Smooth muscle cell (in vitro differentiated cells): ENCODE measurements around the gene CLDN18. TPM values are rescaled to one million over a fixed set of nuclear protein-coding genes. Genes with fewer than 3 reads are reported as not detected.

Experiments
- DNase-seq: peaks from one replicate; lab custom pipeline; 2025; ENCODE audit not compliant: unreplicated experiment; lab: John Stamatoyannopoulos, UW
- H2AFZ ChIP-seq: fragments of 200-600 bp; sonication (generic); 2 replicates; pipeline ENCODE4 v1.6.0; 2016; ENCODE audit warnings: antibody characterized with exemption, low read depth, mild to moderate bottlenecking
- H3F3A ChIP-seq: fragments of 200-600 bp; sonication (generic); 2 replicates; pipeline ENCODE4 v1.6.0; 2017; ENCODE audit warnings: antibody characterized with exemption, low read depth
- H3K27ac ChIP-seq: fragments of 200-600 bp; sonication (generic); 2 replicates; pipeline ENCODE4 v1.5.1; 2016; ENCODE audit warnings: low read depth, mild to moderate bottlenecking
- H3K27me3 ChIP-seq: fragments of 200-600 bp; sonication (generic); 2 replicates; pipeline ENCODE4 v1.6.1; 2016; ENCODE audit warnings: low read depth, mild to moderate bottlenecking
- H3K36me3 ChIP-seq: fragments of 200-600 bp; sonication (generic); 2 replicates; pipeline ENCODE4 v1.5.1; 2016; ENCODE audit warnings: low read depth
- H3K4me1 ChIP-seq: fragments of 200-600 bp; sonication (generic); 2 replicates; pipeline ENCODE4 v1.5.1; 2016; ENCODE audit warnings: low read depth
- H3K4me2 ChIP-seq: fragments of 200-600 bp; sonication (generic); 2 replicates; pipeline ENCODE4 v1.6.0; 2016; ENCODE audit warnings: mild to moderate bottlenecking
- H3K4me3 ChIP-seq: fragments of 200-600 bp; sonication (generic); 2 replicates; pipeline ENCODE4 v1.5.1; 2016; ENCODE audit warnings: mild to moderate bottlenecking
- H3K79me2 ChIP-seq: fragments of 200-600 bp; sonication (generic); 2 replicates; pipeline ENCODE4 v1.6.0; 2016; ENCODE audit warnings: low read depth, mild to moderate bottlenecking
- H3K9ac ChIP-seq: fragments of 200-600 bp; sonication (generic); 2 replicates; pipeline ENCODE4 v1.6.0; 2016; ENCODE audit warnings: low read depth
- H3K9me3 ChIP-seq: fragments of 200-600 bp; sonication (generic); replicated peaks from 2 replicates; pipeline ENCODE4 v1.5.1; 2016; ENCODE audit warnings: low read depth
- H4K20me1 ChIP-seq: fragments of 200-600 bp; sonication (generic); 2 replicates; pipeline ENCODE4 v1.6.0; 2016; ENCODE audit warnings: low read depth
- WGBS: methylation state at CpG from one replicate; pipeline ENCODE4 v1.1.7; 2016; ENCODE audit warnings: low lambda C conversion rate; 5-methylcytosine and 5-hydroxymethylcytosine counted together
- polyA plus RNA-seq: library from polyadenylated mRNA; unstranded; fragments of >200 nt; fragmentation: Nextera tagmentation; extraction: Ambion mirVana; gene quantifications from 2 replicates; pipeline ENCODE4 v1.2.1, GENCODE V29; 2016
- total RNA-seq: library from RNA; depleted of rRNA; stranded (reverse); fragments of >200 nt; gene quantifications from 2 replicates; pipeline ENCODE4 v1.2.3, GENCODE V29; 2014
- TF ChIP-seq, protein P1 (sequence below): fragments of 200-600 bp; sonication (generic); IDR thresholded peaks from 2 replicates; pipeline ENCODE4 v1.5.1; 2017; ENCODE audit warnings: borderline replicate concordance, mild to moderate bottlenecking, antibody characterized with exemption; ENCODE audit not compliant: insufficient read depth, poor library complexity, severe bottlenecking

Gene CLDN18
- total and polyA plus RNA-seq, 2 experiments from 2014 or later, result 0.11 TPM; not detected in 1

- no peak overlapping the region for H2AFZ ChIP-seq
- no peaks in the 10 kb centered on the region for H3K79me2 ChIP-seq
- WGBS, result 12% methylated on average over 8 of the region's 8 CpGs
- peak overlapping the region; percentile 10 for H3K4me3 ChIP-seq
- TF ChIP-seq, protein P1, sequence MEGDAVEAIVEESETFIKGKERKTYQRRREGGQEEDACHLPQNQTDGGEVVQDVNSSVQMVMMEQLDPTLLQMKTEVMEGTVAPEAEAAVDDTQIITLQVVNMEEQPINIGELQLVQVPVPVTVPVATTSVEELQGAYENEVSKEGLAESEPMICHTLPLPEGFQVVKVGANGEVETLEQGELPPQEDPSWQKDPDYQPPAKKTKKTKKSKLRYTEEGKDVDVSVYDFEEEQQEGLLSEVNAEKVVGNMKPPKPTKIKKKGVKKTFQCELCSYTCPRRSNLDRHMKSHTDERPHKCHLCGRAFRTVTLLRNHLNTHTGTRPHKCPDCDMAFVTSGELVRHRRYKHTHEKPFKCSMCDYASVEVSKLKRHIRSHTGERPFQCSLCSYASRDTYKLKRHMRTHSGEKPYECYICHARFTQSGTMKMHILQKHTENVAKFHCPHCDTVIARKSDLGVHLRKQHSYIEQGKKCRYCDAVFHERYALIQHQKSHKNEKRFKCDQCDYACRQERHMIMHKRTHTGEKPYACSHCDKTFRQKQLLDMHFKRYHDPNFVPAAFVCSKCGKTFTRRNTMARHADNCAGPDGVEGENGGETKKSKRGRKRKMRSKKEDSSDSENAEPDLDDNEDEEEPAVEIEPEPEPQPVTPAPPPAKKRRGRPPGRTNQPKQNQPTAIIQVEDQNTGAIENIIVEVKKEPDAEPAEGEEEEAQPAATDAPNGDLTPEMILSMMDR, result no peak
- peak overlapping the region; percentile 96 for H3K27ac ChIP-seq
- peak overlapping the region; percentile 81 for H3K9ac ChIP-seq
- DNase-seq, result peak; percentile 7
- peaks cover 5% of the 10 kb centered on the region for H4K20me1 ChIP-seq
- no peaks in the 10 kb centered on the region for H3K4me1 ChIP-seq
- H3K9me3 ChIP-seq, result no peaks in the 10 kb centered on the region
- H3F3A ChIP-seq, result peaks cover 27% of the 10 kb centered on the region
- H3K27me3 ChIP-seq, result no peaks in the 10 kb centered on the region
- H3K36me3 ChIP-seq, result peaks cover 7% of the 10 kb centered on the region
- peak overlapping the region; percentile 77 for H3K4me2 ChIP-seq
These were observed 72.4 kb downstream of the CLDN18 start for GRCh38 chr3:138082085-138082991.

DNA sequence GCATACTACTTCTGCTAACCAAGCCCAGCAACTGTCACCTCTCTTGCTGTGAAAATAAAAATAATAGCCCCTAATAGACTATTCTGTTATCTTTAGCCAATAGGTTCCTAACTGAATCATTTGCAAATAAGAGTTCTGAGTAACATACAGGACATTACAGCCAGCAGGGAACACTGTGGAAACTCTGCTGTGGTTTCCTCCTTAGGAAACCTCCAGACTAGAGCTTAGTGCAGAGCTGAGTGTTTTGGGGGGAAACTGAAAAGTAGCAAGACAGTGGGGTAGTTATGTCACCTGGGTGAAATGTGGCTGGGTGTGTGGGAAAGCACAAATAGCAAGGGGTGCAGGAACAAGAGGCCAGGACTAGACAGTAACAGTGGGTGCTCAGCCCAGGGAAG, 73.0 kb downstream of the CLDN18 start:
- Histone ChIP-seq H3K9ac (peak overlapping the region; percentile 81), H3K79me2 (no peaks in the 10 kb centered on the region), H3K4me2 (peak overlapping the region; percentile 77), H3K27ac (peak overlapping the region; percentile 96), H3K36me3 (peaks cover 10% of the 10 kb centered on the region), H3K4me3 (no peak overlapping the region), H3K9me3 (no peaks in the 10 kb centered on the region), H3F3A (peaks cover 27% of the 10 kb centered on the region), H2AFZ (no peak overlapping the region), H3K27me3 (no peaks in the 10 kb centered on the region), H4K20me1 (peaks cover 5% of the 10 kb centered on the region), H3K4me1 (no peaks in the 10 kb centered on the region)
- TF ChIP-seq, protein P1, result no peak
- DNase-seq, result no peak

Other genes with a start within 250 kb of the CLDN18 start
- not detected in 2 replicates for gene SOX14, start 245.8 kb upstream of the CLDN18 start, total RNA-seq
- 0.17 TPM in 1 of 2 replicates, not detected in the other for gene SOX14, start 245.8 kb upstream of the CLDN18 start, polyA plus RNA-seq
- 11.3 and 29.9 TPM in 2 replicates for gene DZIP1L, start 105.4 kb downstream of the CLDN18 start, total RNA-seq
- 7.8 and 12.1 TPM in 2 replicates for gene DZIP1L, start 105.4 kb downstream of the CLDN18 start, polyA plus RNA-seq
- gene A4GNT, start 122.2 kb downstream of the CLDN18 start, total RNA-seq, result not detected in 2 replicates
- gene A4GNT, start 122.2 kb downstream of the CLDN18 start, polyA plus RNA-seq, result not detected in 2 replicates
- 15.1 and 17.4 TPM in 2 replicates for gene DBR1, start 164.8 kb downstream of the CLDN18 start, total RNA-seq
- 10.9 and 13.8 TPM in 2 replicates for gene DBR1, start 164.8 kb downstream of the CLDN18 start, polyA plus RNA-seq
- 39.3 and 48.6 TPM in 2 replicates for gene ARMC8, start 177.1 kb downstream of the CLDN18 start, total RNA-seq
- 22.6 and 29.2 TPM in 2 replicates for gene ARMC8, start 177.1 kb downstream of the CLDN18 start, polyA plus RNA-seq